H1 (cell line): ENCODE measurements around the gene CKM. TPM values are rescaled to one million over a fixed set of nuclear protein-coding genes. Genes with fewer than 3 reads are reported as not detected.

ENCODE experiments used
- BACH1 ChIP-seq: IDR thresholded peaks from 2 replicates; pipeline ENCODE4 v1.6.1; 2012; ENCODE audit warnings: low read length, improper control_type of control experiment
- BRCA1 ChIP-seq: IDR thresholded peaks from 2 replicates; pipeline ENCODE4 v1.6.1; 2012; ENCODE audit warnings: low read depth, low read length, improper control_type of control experiment
- CBX5 ChIP-seq: fragments of 300-800, 300-1000 bp; sonication (generic); IDR thresholded peaks from 2 replicates; pipeline ENCODE4 v1.7.1; 2016; ENCODE audit warnings: antibody characterized with exemption, low read length, low read depth
- CTCF ChIP-seq, 3 experiments: IDR thresholded peaks; 1 replicate in 2 of 3; 2 replicates in 1 of 3; pipeline versions ENCODE4 v1.5.1 to v1.6.1; 2011; ENCODE audit warnings: low read length in 3 of 3, mild to moderate bottlenecking in 3 of 3, inconsistent platforms in 2 of 3, low read depth in 1 of 3, moderate library complexity in 1 of 3; ENCODE audit not compliant: insufficient read depth in 1 of 3; ENCODE audit errors: control extremely low read depth in 1 of 3
- EGR1 ChIP-seq: IDR thresholded peaks from 2 replicates; pipeline ENCODE4 v1.6.1; 2011; ENCODE audit warnings: low read depth, low read length, borderline replicate concordance
- EP300 ChIP-seq, 2 experiments: IDR thresholded peaks; 1 replicate in 1 of 2; 2 replicates in 1 of 2; pipeline ENCODE4 v1.6.1; 2011 to 2012; ENCODE audit warnings: low read depth in 2 of 2, low read length in 2 of 2, mild to moderate bottlenecking in 2 of 2, borderline replicate concordance in 1 of 2, inconsistent platforms in 1 of 2, moderate library complexity in 1 of 2
- GTF2F1 ChIP-seq: IDR thresholded peaks from 2 replicates; pipeline ENCODE4 v1.6.1; 2012; ENCODE audit warnings: low read depth, low read length, improper control_type of control experiment, borderline replicate concordance
- HDAC2 ChIP-seq, 2 experiments: fragments of 300-600 bp in 1 of 2; sonication (generic) in 1 of 2; IDR thresholded peaks; 2 replicates each; pipeline ENCODE4 v1.6.1; 2011 to 2012; ENCODE audit warnings: low read depth in 2 of 2, low read length in 2 of 2, mild to moderate bottlenecking in 2 of 2, moderate library complexity in 2 of 2, borderline replicate concordance in 1 of 2, inconsistent platforms in 1 of 2
- KDM4A ChIP-seq: IDR thresholded peaks from one replicate; pipeline ENCODE4 v1.7.1; 2012; ENCODE audit warnings: low read depth, mild to moderate bottlenecking, moderate library complexity, low read length, inconsistent platforms; ENCODE audit not compliant: severe bottlenecking
- NRF1 ChIP-seq: IDR thresholded peaks from 2 replicates; pipeline ENCODE4 v1.6.1; 2011; ENCODE audit warnings: mild to moderate bottlenecking, low read depth, low read length, improper control_type of control experiment
- PHF8 ChIP-seq: fragments of 200-600 bp; sonication (generic); conservative IDR thresholded peaks from 2 replicates; pipeline ENCODE4 v1.7.1; 2012; ENCODE audit warnings: low read depth, mild to moderate bottlenecking, inconsistent platforms, low read length, moderate library complexity
- SIX5 ChIP-seq: IDR thresholded peaks from 2 replicates; pipeline ENCODE4 v1.6.1; 2011; ENCODE audit warnings: mild to moderate bottlenecking, low read depth, low read length
- SUZ12 ChIP-seq: fragments of 200-600 bp; sonication (generic); IDR thresholded peaks from 2 replicates; pipeline ENCODE4 v1.6.1; 2012; ENCODE audit warnings: mild to moderate bottlenecking, inconsistent platforms, low read length, moderate library complexity, mixed read lengths
- TBP ChIP-seq: IDR thresholded peaks from 2 replicates; pipeline ENCODE4 v1.6.1; 2011; ENCODE audit warnings: low read depth, low read length, improper control_type of control experiment
- polyA plus RNA-seq, 7 experiments: library from polyadenylated mRNA; depleted of rRNA in 3 of 7; stranded (reverse) in 5 of 7; unstranded in 2 of 7; fragments of >200 nt in 5 of 7; fragments of 200-250 nt in 2 of 7; gene quantifications; 1 replicate in 5 of 7; 2 replicates in 1 of 7; 4 replicates in 1 of 7; pipeline versions ENCODE4 v1.2.1 to v1.2.3, GENCODE V29; 2011 to 2013; ENCODE audit warnings: missing spikeins in 2 of 7, mixed read lengths in 2 of 7
- total RNA-seq: library from RNA; stranded (reverse); fragmentation: NEBNext Ultra II Directional; extraction: Animal tissue kit (Norgen Biotek cat#: 25700); gene quantifications from 2 replicates; pipeline ENCODE4 v1.2.1, GENCODE V29; 2021

Gene CKM
- total and polyA plus RNA-seq, 2 of the 8 experiments (the other 6 are each of a cell fraction or from before 2014, with no cell fraction given): 0.08 TPM; not detected in 1

GRCh38 chr19:45340232-45340898 lies 17.7 kb upstream of the CKM start, which contains the start of gene KLC3 (continued):
- TF ChIP-seq BRCA1 (no peak), BACH1 (no peak), KDM4A (peak; percentile 81), HDAC2 (IDR thresholded peaks at IDR 0.05; ENCODE audit: borderline replicate concordance in 1 of 2, low read depth in 2 of 2, low read length in 2 of 2) (no peak), TBP (no peak), NRF1 (no peak), GTF2F1 (no peak), CBX5 (no peak), EP300 (IDR thresholded peaks at IDR 0.05; ENCODE audit: borderline replicate concordance in 1 of 2, low read depth in 2 of 2, low read length in 2 of 2) (no peak), EGR1 (peak; percentile 46; the same call in 1 of the 2 replicates), CTCF (IDR thresholded peaks at IDR 0.05; ENCODE audit: control extremely low read depth in 1 of 3, insufficient read depth in 1 of 3, low read depth in 1 of 3, low read length in 3 of 3) (no peak), PHF8 (peak; percentile 24; the same call in 1 of the 2 replicates), SIX5 (no peak), SUZ12 (no peak)
